ENCODE measurements around the gene CD7. TPM values are rescaled to one million over a fixed set of nuclear protein-coding genes. Genes with fewer than 3 reads are reported as not detected.
"Not testable (repeated sequence)": the region's sequence is repeated elsewhere in the genome, so short reads cannot be mapped to it uniquely, and the experiment has no call there.

The CD7 gene
- total and polyA plus RNA-seq, 2 donors from 2014 or later = 1.0 to 9.2 TPM

DNA sequence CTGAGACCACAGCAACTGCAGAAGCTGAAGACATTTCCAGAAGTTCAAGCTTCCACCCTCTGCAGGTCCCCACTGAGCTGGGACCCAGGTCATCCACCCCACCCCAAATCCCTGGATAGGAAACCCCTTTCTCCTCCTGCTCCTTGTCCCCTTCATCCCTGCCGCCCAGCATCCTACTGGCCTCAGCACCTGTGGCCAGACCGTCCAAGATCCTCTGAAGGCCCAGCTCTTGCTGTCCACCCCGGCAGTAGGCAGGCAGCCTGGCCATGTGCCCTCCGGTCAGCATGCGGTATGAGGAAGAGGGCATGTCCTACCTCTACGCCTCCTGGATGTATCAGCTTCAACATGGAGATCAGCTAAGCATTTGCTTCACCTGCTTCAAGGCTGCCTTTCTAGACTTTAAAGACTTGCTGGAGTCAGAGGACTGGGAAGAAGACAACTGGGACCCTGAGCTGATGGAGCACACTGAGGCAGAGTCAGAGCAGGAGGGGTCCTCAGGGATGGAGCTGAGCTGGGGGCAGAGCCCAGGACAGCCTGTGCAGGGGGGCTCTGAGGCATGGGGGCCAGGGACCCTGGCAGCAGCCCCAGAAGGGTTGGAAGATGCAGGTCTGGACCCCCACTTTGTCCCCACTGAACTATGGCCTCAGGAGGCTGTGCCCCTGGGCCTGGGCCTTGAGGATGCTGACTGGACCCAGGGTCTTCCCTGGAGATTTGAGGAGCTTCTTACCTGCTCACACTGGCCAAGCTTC is 44.7 kb upstream of the CD7 start:
- DNase-seq (no peak), FAIRE-seq (no peak)
- Histone ChIP-seq H3K9ac (ENCODE audit: low read length in 3 of 3) (no peak overlapping the region), H3K27me3 (ENCODE audit: control insufficient read depth, insufficient read depth, low read length) (peaks cover 3% of the 10 kb centered on the region), H3K9me3 (ENCODE audit: control insufficient read depth in 2 of 3, insufficient read depth in 1 of 3, low read length in 3 of 3) (no peaks in the 10 kb centered on the region), H3K4me1 (ENCODE audit: control insufficient read depth in 2 of 3, insufficient read depth in 2 of 3, low read depth in 1 of 3, low read length in 3 of 3) (no peaks in the 10 kb centered on the region), H3K36me3 (ENCODE audit: control insufficient read depth in 2 of 3, insufficient read depth in 3 of 3, low read length in 3 of 3) (no peaks in the 10 kb centered on the region), H3K4me3 (ENCODE audit: low read length in 3 of 3) (no peak overlapping the region), H3K27ac (ENCODE audit: low read depth in 2 of 2, low read length in 2 of 2) (no peak overlapping the region)
- TF ChIP-seq CTCF (IDR thresholded peaks at IDR 0.05; ENCODE audit: borderline replicate concordance, extremely low read depth, insufficient read depth) = no peak
- intact Hi-C loops (cut with DNase I) = no loop called here

- intact Hi-C loops (cut with DNase I) = loop anchor here (5.0 to 10.0 kb wide), 2 partner anchors 188 to 415 kb away; no protein-coding TSS in a partner anchor
- FAIRE-seq; H3K27me3 ChIP-seq (ENCODE audit: control insufficient read depth, insufficient read depth, low read length); DNase-seq; H3K4me3 ChIP-seq (ENCODE audit: low read length in 3 of 3); H3K9ac ChIP-seq (ENCODE audit: low read length in 3 of 3); H3K4me1 ChIP-seq (ENCODE audit: control insufficient read depth in 2 of 3, insufficient read depth in 2 of 3, low read depth in 1 of 3, low read length in 3 of 3); H3K27ac ChIP-seq (ENCODE audit: low read depth in 2 of 2, low read length in 2 of 2); H3K36me3 ChIP-seq (ENCODE audit: control insufficient read depth in 2 of 3, insufficient read depth in 3 of 3, low read length in 3 of 3); H3K9me3 ChIP-seq (ENCODE audit: control insufficient read depth in 2 of 3, insufficient read depth in 1 of 3, low read length in 3 of 3): not testable (repeated sequence)
Measured at GRCh38 chr17:82359451-82360074, 42.2 kb upstream of the CD7 start.

- H3K27me3 ChIP-seq (ENCODE audit: control insufficient read depth, insufficient read depth, low read length) = peaks cover 3% of the 10 kb centered on the region
- intact Hi-C loops (cut with DNase I) = loop anchor here (5.0 to 10.0 kb wide), 2 partner anchors 189 to 416 kb away; no protein-coding TSS in a partner anchor
- FAIRE-seq = no peak
Measured at GRCh38 chr17:82358465-82359350, 41.3 kb upstream of the CD7 start, which contains the start of gene TEX19. Gene TEX19 (plus strand): TSS chr17:82359247. CDS start chr17:82362151, 2,904 bp downstream.

More at GRCh38 chr17:82358465-82359350, 41.3 kb upstream of the CD7 start, which contains the start of gene TEX19:
- H3K4me1 ChIP-seq (ENCODE audit: control insufficient read depth in 2 of 3, insufficient read depth in 2 of 3, low read depth in 1 of 3, low read length in 3 of 3) = peaks cover 0 to 8% (median 0%) of the 10 kb centered on the region in 3 donors
- no peak for TF ChIP-seq CTCF (IDR thresholded peaks at IDR 0.05; ENCODE audit: borderline replicate concordance, extremely low read depth, insufficient read depth)
- DNase-seq = no peak
- H3K36me3 ChIP-seq (ENCODE audit: control insufficient read depth in 2 of 3, insufficient read depth in 3 of 3, low read length in 3 of 3) = no peaks in the 10 kb centered on the region
- H3K9me3 ChIP-seq (ENCODE audit: control insufficient read depth in 2 of 3, insufficient read depth in 1 of 3, low read length in 3 of 3) = no peaks in the 10 kb centered on the region
- H3K4me3 ChIP-seq (ENCODE audit: low read length in 3 of 3) = no peak within 1 kb of the TSS
- no peak within 1 kb of the TSS for H3K9ac ChIP-seq (ENCODE audit: low read length in 3 of 3)
- no peak within 1 kb of the TSS for H3K27ac ChIP-seq (ENCODE audit: low read depth in 2 of 2, low read length in 2 of 2)
